Measurements from ENCODE around the gene RPL7A.
"Not testable (repeated sequence)": the region's sequence is repeated elsewhere in the genome, so short reads cannot be mapped to it uniquely, and the experiment has no call there.

GRCh38 chr9:133299996-133300395 is 48.0 kb upstream of the RPL7A start:
- TF ChIP-seq CTCF, POLR2A (IDR thresholded peaks at IDR 0.05): not testable (repeated sequence)
